ACC112 (cell line): ENCODE measurements around the gene TRIM62.

Source experiments
- H2AFZ ChIP-seq: fragments of 200-600 bp; sonication (generic); one replicate; pipeline ENCODE4 v1.6.0; 2017; ENCODE audit warnings: antibody characterized with exemption, low read length; ENCODE audit not compliant: unreplicated experiment
- H3K27ac ChIP-seq: fragments of 200-600 bp; sonication (generic); 2 replicates; pipeline ENCODE4 v1.5.1; 2014; ENCODE audit warnings: low read depth, mild to moderate bottlenecking, antibody characterized with exemption, low read length, moderate library complexity
- H3K27me3 ChIP-seq: fragments of 200-600 bp; sonication (generic); 2 replicates; pipeline ENCODE4 v1.6.1; 2014; ENCODE audit warnings: mild to moderate bottlenecking, antibody characterized with exemption, low read length, moderate library complexity, mixed read lengths; ENCODE audit not compliant: insufficient read depth
- H3K36me3 ChIP-seq: fragments of 200-600 bp; sonication (generic); 2 replicates; pipeline ENCODE4 v1.6.1; 2016; ENCODE audit warnings: mild to moderate bottlenecking, antibody characterized with exemption, low read length, moderate library complexity, mixed read lengths; ENCODE audit not compliant: insufficient read depth
- H3K4me1 ChIP-seq: fragments of 200-600 bp; sonication (generic); one replicate; pipeline ENCODE4 v1.6.1; 2016; ENCODE audit warnings: low read length, mixed read lengths; ENCODE audit not compliant: insufficient read depth, unreplicated experiment, control insufficient read depth
- H3K4me3 ChIP-seq: fragments of 200-600 bp; sonication (generic); 2 replicates; pipeline ENCODE4 v1.5.1; 2014; ENCODE audit warnings: mild to moderate bottlenecking, low read depth, low read length
- H3K79me2 ChIP-seq: fragments of 200-600 bp; sonication (generic); one replicate; pipeline ENCODE4 v1.6.0; 2016; ENCODE audit warnings: low read length; ENCODE audit not compliant: control insufficient read depth, unreplicated experiment, insufficient read depth

TRIM62 gene

GRCh38 chr1:33206340-33206739 is 24.5 kb upstream of the TRIM62 start:
- peaks cover 23% of the 10 kb centered on the region for H3K27me3 ChIP-seq
- no peak overlapping the region for H3K27ac ChIP-seq
- H3K4me3 ChIP-seq = no peak overlapping the region
- no peak overlapping the region for H2AFZ ChIP-seq
- H3K4me1 ChIP-seq = no peaks in the 10 kb centered on the region
- no peaks in the 10 kb centered on the region for H3K36me3 ChIP-seq
- no peaks in the 10 kb centered on the region for H3K79me2 ChIP-seq

- no peaks in the 10 kb centered on the region for H3K79me2 ChIP-seq
- no peak overlapping the region for H3K4me3 ChIP-seq
- H3K36me3 ChIP-seq = no peaks in the 10 kb centered on the region
- H3K27me3 ChIP-seq = peaks cover 47% of the 10 kb centered on the region
- no peak overlapping the region for H3K27ac ChIP-seq
- H3K4me1 ChIP-seq = no peaks in the 10 kb centered on the region
- H2AFZ ChIP-seq = no peak overlapping the region
These were observed 13.7 kb upstream of the TRIM62 start for GRCh38 chr1:33195556-33195955.

- Histone ChIP-seq H3K27me3 (peaks cover 42% of the 10 kb centered on the region), H3K79me2 (no peaks in the 10 kb centered on the region), H3K27ac (no peak overlapping the region)
These were observed 10.0 kb upstream of the TRIM62 start for GRCh38 chr1:33191731-33192275.

DNA sequence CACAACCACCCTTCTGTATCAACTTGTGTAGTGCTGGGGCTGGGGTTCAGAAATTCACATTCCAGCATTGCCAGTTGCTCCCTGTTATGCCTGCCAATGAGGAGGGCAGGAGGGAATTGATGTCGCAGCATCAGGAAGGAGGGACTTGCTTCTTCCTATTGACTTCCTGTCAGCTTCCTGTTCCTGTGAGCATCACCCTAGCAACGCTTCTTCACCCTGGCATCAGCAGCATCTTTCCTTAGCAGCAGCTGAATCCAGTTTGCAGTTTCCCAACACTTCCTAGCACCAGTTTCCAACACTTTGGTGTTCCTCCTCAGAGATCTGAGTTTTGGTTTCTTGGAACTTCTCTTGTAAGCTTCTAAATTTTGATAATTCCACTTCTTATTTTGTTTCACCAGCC is 8.9 kb upstream of the TRIM62 start:
- Histone ChIP-seq H3K27ac (no peak overlapping the region), H3K4me3 (no peak overlapping the region), H2AFZ (no peak overlapping the region), H3K27me3 (peaks cover 47% of the 10 kb centered on the region), H3K36me3 (no peaks in the 10 kb centered on the region), H3K79me2 (no peaks in the 10 kb centered on the region), H3K4me1 (no peaks in the 10 kb centered on the region)

More at GRCh38 chr1:33191731-33192275, 10.0 kb upstream of the TRIM62 start:
- Histone ChIP-seq H2AFZ (no peak overlapping the region), H3K4me1 (no peaks in the 10 kb centered on the region), H3K4me3 (no peak overlapping the region), H3K36me3 (no peaks in the 10 kb centered on the region)

DNA sequence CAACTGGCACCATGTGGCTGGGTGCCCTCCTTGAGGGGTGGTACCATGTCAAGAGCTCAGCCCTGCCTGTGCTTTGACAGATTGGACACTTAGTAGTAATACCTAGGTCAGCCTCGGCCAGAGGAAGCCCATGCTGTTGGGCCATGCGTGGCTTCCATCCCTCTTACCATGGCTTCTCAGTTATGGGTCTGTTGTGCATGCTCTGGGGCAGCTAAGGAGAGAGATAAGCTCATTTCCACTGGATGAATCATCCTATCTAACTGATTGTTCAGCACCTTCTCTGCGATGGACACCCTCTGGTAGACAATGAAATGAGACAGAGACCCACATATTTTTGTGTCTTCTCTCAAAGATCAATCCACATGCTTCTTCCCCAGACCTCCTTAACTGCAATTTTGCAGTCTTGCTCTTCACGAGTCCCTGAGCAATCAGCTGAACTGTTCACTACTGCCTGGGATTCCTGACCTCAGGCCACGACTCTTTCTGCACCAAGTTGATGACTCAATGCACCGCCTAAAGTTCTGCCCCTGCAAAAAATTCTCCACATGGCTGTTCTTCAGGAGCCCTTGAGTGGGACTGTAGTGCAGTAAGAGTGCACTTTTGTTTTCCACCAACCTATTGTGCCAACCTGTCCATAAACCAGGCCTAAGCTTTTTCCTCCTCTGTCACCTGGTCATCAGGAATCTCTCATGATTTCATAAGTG is 6.9 kb upstream of the TRIM62 start:
- Histone ChIP-seq H3K27ac (no peak overlapping the region), H3K79me2 (no peaks in the 10 kb centered on the region), H3K36me3 (no peaks in the 10 kb centered on the region), H3K4me3 (no peak overlapping the region), H3K4me1 (no peaks in the 10 kb centered on the region), H2AFZ (no peak overlapping the region), H3K27me3 (peaks cover 43% of the 10 kb centered on the region)

GRCh38 chr1:33186936-33187335 is 5.1 kb upstream of the TRIM62 start:
- Histone ChIP-seq H3K36me3 (no peaks in the 10 kb centered on the region), H3K27me3 (peaks cover 31% of the 10 kb centered on the region; the same call in 1 of the 2 replicates), H3K79me2 (no peaks in the 10 kb centered on the region), H3K4me3 (no peak overlapping the region), H3K27ac (no peak overlapping the region), H3K4me1 (peaks cover 4% of the 10 kb centered on the region), H2AFZ (no peak overlapping the region)

GRCh38 chr1:33185541-33185940 is 3.7 kb upstream of the TRIM62 start:
- H3K79me2 ChIP-seq = no peaks in the 10 kb centered on the region
- no peak overlapping the region for H2AFZ ChIP-seq
- H3K36me3 ChIP-seq = no peaks in the 10 kb centered on the region
- H3K27ac ChIP-seq = no peak overlapping the region
- H3K4me3 ChIP-seq = no peak overlapping the region
- peaks cover 4% of the 10 kb centered on the region for H3K4me1 ChIP-seq
- H3K27me3 ChIP-seq = peaks cover 25% of the 10 kb centered on the region; the same call in 1 of the 2 replicates

GRCh38 chr1:33183306-33183705 is 1.5 kb upstream of the TRIM62 start:
- Histone ChIP-seq H3K4me1 (peaks cover 10% of the 10 kb centered on the region), H3K36me3 (no peaks in the 10 kb centered on the region), H3K4me3 (no peak overlapping the region), H3K79me2 (no peaks in the 10 kb centered on the region), H3K27me3 (peaks cover 21% of the 10 kb centered on the region; the same call in 1 of the 2 replicates), H2AFZ (no peak overlapping the region), H3K27ac (no peak overlapping the region)

DNA sequence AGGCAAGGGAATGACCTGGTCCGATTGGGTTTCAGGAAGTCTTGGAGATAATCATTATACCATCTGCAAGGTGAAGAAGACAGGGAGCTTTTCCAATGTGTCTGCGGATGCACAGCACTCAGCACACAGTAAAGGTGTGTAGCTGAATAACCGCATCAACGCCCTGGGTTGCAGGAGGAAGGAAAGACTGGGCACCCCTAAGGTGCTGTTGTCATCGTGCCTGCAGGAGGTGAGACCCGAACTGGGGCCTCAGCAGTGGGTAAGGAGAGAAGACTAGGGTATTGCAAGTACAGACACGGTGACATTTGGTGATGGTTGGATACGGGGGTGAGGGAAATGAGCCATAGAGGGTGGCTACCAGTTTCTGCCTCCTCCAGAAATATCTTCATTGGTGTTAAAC is 1.1 kb upstream of the TRIM62 start:
- peaks cover 21% of the 10 kb centered on the region; the same call in 1 of the 2 replicates for H3K27me3 ChIP-seq
- H3K4me3 ChIP-seq = no peak overlapping the region
- H3K79me2 ChIP-seq = no peaks in the 10 kb centered on the region
- no peak overlapping the region for H2AFZ ChIP-seq
- no peaks in the 10 kb centered on the region for H3K36me3 ChIP-seq
- H3K27ac ChIP-seq = no peak overlapping the region
- peaks cover 10% of the 10 kb centered on the region for H3K4me1 ChIP-seq

DNA sequence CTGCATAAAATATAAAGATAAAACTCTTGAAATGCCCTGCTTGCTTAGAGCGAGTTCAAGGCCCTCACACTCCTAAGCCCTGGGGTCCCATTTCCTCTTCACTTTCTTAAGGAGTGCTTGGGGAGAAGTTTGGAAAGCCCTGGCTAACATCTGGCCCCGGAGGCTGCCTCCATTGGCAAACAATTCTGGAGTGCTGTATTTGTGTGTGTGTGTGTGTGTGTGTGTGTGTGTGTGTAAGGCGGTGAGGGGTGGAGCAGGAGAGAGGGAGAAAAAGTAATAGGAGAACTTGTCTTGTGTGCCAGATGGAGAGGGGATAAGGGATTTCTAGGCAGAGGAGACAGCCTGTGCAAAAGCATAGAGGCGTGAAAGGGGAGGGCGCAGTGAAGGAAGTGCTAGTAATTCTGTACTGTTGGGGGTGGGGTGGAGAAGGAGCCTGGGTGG is 578 bp upstream of the TRIM62 start:
- Histone ChIP-seq H2AFZ (peak overlapping the region; percentile 27), H3K27ac (no peak overlapping the region), H3K4me1 (peaks cover 10% of the 10 kb centered on the region), H3K4me3 (peak overlapping the region; percentile 89), H3K36me3 (no peaks in the 10 kb centered on the region), H3K27me3 (peaks cover 18% of the 10 kb centered on the region; the same call in 1 of the 2 replicates), H3K79me2 (no peaks in the 10 kb centered on the region)
